Measurements from ENCODE around the gene UNC13B.

GRCh38 chr9:35415402-35416097, 253.7 kb downstream of the UNC13B start:
- TF ChIP-seq POLR2A (IDR thresholded peaks at IDR 0.05) (no peak), CTCF (IDR thresholded peaks at IDR 0.05) (no peak)

All from body of pancreas (tissue), 4 donors.